Measurements from ENCODE around the gene TIE1.

DNA sequence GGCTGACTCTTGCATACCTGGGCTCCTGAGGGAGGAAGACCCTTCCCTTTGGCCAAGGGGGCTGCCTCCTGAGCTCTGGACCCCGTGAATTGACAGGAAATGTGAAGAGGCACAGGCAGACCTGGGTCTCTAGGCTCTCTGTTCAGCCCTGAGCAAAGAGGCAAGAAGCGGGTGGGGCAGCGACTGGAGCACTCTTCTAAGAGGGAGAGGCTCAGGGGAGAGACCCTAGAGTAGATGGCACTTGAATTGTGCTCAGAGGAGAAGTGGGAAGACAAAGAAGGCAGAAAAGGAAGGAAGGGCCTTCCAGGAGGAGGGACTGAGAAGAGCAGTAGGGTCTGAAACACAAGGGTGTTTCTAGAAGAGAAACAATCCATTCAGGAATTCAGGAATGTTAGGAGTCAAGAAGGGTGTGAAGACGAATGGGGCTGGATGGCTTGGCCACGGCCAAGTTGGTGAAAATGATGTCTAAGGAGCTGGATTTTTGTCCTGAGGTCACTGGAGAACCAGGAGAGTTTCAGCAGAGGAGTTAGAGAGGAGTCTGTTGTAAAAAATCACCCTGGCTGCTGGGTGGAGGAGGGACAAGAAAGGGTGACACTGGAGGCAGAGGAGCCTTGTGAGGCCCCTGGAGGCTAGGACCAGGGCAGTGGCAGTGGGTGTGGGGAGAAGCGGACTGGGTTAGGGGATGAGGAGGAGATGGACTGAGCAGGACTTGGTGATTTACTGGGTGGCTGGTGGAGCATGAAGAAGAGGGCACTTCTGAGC, 5.3 kb downstream of the TIE1 start:
- TF ChIP-seq, protein P1, sequence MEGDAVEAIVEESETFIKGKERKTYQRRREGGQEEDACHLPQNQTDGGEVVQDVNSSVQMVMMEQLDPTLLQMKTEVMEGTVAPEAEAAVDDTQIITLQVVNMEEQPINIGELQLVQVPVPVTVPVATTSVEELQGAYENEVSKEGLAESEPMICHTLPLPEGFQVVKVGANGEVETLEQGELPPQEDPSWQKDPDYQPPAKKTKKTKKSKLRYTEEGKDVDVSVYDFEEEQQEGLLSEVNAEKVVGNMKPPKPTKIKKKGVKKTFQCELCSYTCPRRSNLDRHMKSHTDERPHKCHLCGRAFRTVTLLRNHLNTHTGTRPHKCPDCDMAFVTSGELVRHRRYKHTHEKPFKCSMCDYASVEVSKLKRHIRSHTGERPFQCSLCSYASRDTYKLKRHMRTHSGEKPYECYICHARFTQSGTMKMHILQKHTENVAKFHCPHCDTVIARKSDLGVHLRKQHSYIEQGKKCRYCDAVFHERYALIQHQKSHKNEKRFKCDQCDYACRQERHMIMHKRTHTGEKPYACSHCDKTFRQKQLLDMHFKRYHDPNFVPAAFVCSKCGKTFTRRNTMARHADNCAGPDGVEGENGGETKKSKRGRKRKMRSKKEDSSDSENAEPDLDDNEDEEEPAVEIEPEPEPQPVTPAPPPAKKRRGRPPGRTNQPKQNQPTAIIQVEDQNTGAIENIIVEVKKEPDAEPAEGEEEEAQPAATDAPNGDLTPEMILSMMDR (conservative IDR thresholded peaks at IDR 0.05) = no peak
- no peak for TF ChIP-seq EZH2 (IDR thresholded peaks at IDR 0.05; ENCODE audit: low read depth)
